ENCODE results near the gene TNFAIP8L3.

The TNFAIP8L3 gene

GRCh38 chr15:51096976-51097375, 2.3 kb upstream of the TNFAIP8L3 start:
- no peak overlapping the region for H3K4me3 ChIP-seq (ENCODE audit: low read length)
- no peaks in the 10 kb centered on the region for H3K36me3 ChIP-seq (replicated peaks; ENCODE audit: insufficient read depth, low read length)
- no peaks in the 10 kb centered on the region for H3K79me2 ChIP-seq (ENCODE audit: low read length)
- no peaks in the 10 kb centered on the region for H4K20me1 ChIP-seq (ENCODE audit: insufficient read depth, low read length)
- DNase-seq = no peak
- no peaks in the 10 kb centered on the region for H3F3A ChIP-seq (ENCODE audit: insufficient read depth, low read length)
- TF ChIP-seq CTCF (IDR thresholded peaks at IDR 0.05; ENCODE audit: low read length) (no peak), EZH2 (optimal IDR thresholded peaks at IDR 0.05; ENCODE audit: low read depth, low read length) (no peak), EZH2phosphoT487 (IDR thresholded peaks at IDR 0.05; ENCODE audit: low read length) (no peak)
- H3K4me2 ChIP-seq (ENCODE audit: low read depth, low read length) = no peak overlapping the region
- no peak overlapping the region for H3K9ac ChIP-seq (ENCODE audit: low read length)
- no peak overlapping the region for H3K27ac ChIP-seq (ENCODE audit: low read length)
- H3K27me3 ChIP-seq (replicated peaks; ENCODE audit: insufficient read depth, low read length) = no peaks in the 10 kb centered on the region; the same call in 1 of the 2 replicates
- H2AFZ ChIP-seq (ENCODE audit: low read length) = no peak overlapping the region
- H3K4me1 ChIP-seq (ENCODE audit: low read length) = no peaks in the 10 kb centered on the region
- H3K9me3 ChIP-seq (replicated peaks; ENCODE audit: insufficient read depth, low read length) = no peaks in the 10 kb centered on the region
- no peaks in the 10 kb centered on the region for H3K9me2 ChIP-seq (replicated peaks; ENCODE audit: insufficient read depth, low read length)

GRCh38 chr15:51095681-51096331, 1.1 kb upstream of the TNFAIP8L3 start:
- H4K20me1 ChIP-seq (ENCODE audit: insufficient read depth, low read length) = no peaks in the 10 kb centered on the region
- no peak overlapping the region for H3K27ac ChIP-seq (ENCODE audit: low read length)
- H3K4me2 ChIP-seq (ENCODE audit: low read depth, low read length) = no peak overlapping the region
- H3K27me3 ChIP-seq (replicated peaks; ENCODE audit: insufficient read depth, low read length) = no peaks in the 10 kb centered on the region; the same call in 1 of the 2 replicates
- TF ChIP-seq EZH2phosphoT487 (IDR thresholded peaks at IDR 0.05; ENCODE audit: low read length) = no peak
- TF ChIP-seq EZH2 (optimal IDR thresholded peaks at IDR 0.05; ENCODE audit: low read depth, low read length) = no peak
- TF ChIP-seq CTCF (IDR thresholded peaks at IDR 0.05; ENCODE audit: low read length) = no peak
- no peaks in the 10 kb centered on the region for H3K9me3 ChIP-seq (replicated peaks; ENCODE audit: insufficient read depth, low read length)
- H3K9ac ChIP-seq (ENCODE audit: low read length) = no peak overlapping the region
- DNase-seq = no peak
- no peaks in the 10 kb centered on the region for H3K79me2 ChIP-seq (ENCODE audit: low read length)
- H3K36me3 ChIP-seq (replicated peaks; ENCODE audit: insufficient read depth, low read length) = no peaks in the 10 kb centered on the region
- no peak overlapping the region for H2AFZ ChIP-seq (ENCODE audit: low read length)
- H3K4me1 ChIP-seq (ENCODE audit: low read length) = no peaks in the 10 kb centered on the region
- H3K9me2 ChIP-seq (replicated peaks; ENCODE audit: insufficient read depth, low read length) = no peaks in the 10 kb centered on the region
- no peaks in the 10 kb centered on the region for H3F3A ChIP-seq (ENCODE audit: insufficient read depth, low read length)
- no peak overlapping the region for H3K4me3 ChIP-seq (ENCODE audit: low read length)

- DNase-seq = no peak
- no peaks in the 10 kb centered on the region for H4K20me1 ChIP-seq (ENCODE audit: insufficient read depth, low read length)
- no peaks in the 10 kb centered on the region for H3K9me2 ChIP-seq (replicated peaks; ENCODE audit: insufficient read depth, low read length)
- no peak overlapping the region for H3K9ac ChIP-seq (ENCODE audit: low read length)
- H2AFZ ChIP-seq (ENCODE audit: low read length) = peak overlapping the region; percentile 32; the same call in 1 of the 2 replicates
- H3K79me2 ChIP-seq (ENCODE audit: low read length) = no peaks in the 10 kb centered on the region
- H3K27me3 ChIP-seq (replicated peaks; ENCODE audit: insufficient read depth, low read length) = no peaks in the 10 kb centered on the region; the same call in 1 of the 2 replicates
- no peak for TF ChIP-seq EZH2 (optimal IDR thresholded peaks at IDR 0.05; ENCODE audit: low read depth, low read length)
- TF ChIP-seq EZH2phosphoT487 (IDR thresholded peaks at IDR 0.05; ENCODE audit: low read length) = no peak
- TF ChIP-seq CTCF (IDR thresholded peaks at IDR 0.05; ENCODE audit: low read length) = no peak
- H3K36me3 ChIP-seq (replicated peaks; ENCODE audit: insufficient read depth, low read length) = no peaks in the 10 kb centered on the region
- no peaks in the 10 kb centered on the region for H3K9me3 ChIP-seq (replicated peaks; ENCODE audit: insufficient read depth, low read length)
- H3K27ac ChIP-seq (ENCODE audit: low read length) = no peak overlapping the region
- H3F3A ChIP-seq (ENCODE audit: insufficient read depth, low read length) = no peaks in the 10 kb centered on the region
- H3K4me1 ChIP-seq (ENCODE audit: low read length) = no peaks in the 10 kb centered on the region
- peak overlapping the region; percentile 49 for H3K4me3 ChIP-seq (ENCODE audit: low read length)
- H3K4me2 ChIP-seq (ENCODE audit: low read depth, low read length) = peak overlapping the region; percentile 64
These were observed 684 bp downstream of the TNFAIP8L3 start for GRCh38 chr15:51093839-51094605.

Measured in MM.1S (cell line).